ENCODE measurements around the gene PLAAT3. TPM values are rescaled to one million over a fixed set of nuclear protein-coding genes. Genes with fewer than 3 reads are reported as not detected.

Gene PLAAT3
- total RNA-seq, 4 donors from 2014 or later = 7.1 to 14.2 (median 10.2) TPM

DNA sequence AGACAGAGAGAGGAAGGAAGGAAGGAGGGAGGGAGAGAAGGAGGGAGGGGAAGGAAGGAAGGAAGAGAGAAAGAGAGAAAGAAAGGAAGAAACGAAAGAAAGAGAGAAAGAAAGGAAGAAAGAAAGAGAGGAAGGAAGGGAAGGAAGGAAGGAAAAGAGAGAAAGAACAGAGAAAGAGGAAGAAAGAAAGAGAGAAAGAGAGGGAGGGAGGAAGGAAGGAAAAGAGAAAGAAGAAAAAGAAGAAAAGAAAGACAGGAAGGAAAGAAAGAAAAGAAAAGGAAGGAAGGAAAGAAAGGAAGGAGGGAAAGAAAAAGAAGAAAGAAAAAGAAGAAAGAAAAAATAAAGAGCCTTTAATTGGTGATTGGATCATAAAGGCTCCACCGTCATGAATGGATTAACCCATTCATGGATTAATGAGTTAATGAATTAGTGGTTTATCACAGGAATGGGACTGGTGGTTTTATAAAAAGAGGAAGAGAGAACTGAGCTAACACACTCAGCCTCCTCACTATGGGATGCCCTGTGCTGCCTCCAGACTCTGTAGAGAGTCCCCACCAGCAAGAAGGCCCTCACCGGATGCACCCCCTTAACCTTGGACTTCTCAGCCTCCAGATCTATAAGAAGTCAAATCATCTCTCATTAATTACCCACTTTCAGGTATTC is 42.1 kb downstream of the PLAAT3 start:
- H3K27me3 ChIP-seq = no peaks in the 10 kb centered on the region
- no peak for DNase-seq (ENCODE audit: low spot score in 2 of 2)
- peaks cover 12% of the 10 kb centered on the region for H3K4me1 ChIP-seq
- no peak overlapping the region for H3K27ac ChIP-seq
- H3K36me3 ChIP-seq = no peaks in the 10 kb centered on the region
- no peaks in the 10 kb centered on the region for H3K9me3 ChIP-seq
- H3K4me3 ChIP-seq = no peak overlapping the region
- 51% methylated on average over 3 of the region's 3 CpGs for WGBS
- TF ChIP-seq, protein P1, sequence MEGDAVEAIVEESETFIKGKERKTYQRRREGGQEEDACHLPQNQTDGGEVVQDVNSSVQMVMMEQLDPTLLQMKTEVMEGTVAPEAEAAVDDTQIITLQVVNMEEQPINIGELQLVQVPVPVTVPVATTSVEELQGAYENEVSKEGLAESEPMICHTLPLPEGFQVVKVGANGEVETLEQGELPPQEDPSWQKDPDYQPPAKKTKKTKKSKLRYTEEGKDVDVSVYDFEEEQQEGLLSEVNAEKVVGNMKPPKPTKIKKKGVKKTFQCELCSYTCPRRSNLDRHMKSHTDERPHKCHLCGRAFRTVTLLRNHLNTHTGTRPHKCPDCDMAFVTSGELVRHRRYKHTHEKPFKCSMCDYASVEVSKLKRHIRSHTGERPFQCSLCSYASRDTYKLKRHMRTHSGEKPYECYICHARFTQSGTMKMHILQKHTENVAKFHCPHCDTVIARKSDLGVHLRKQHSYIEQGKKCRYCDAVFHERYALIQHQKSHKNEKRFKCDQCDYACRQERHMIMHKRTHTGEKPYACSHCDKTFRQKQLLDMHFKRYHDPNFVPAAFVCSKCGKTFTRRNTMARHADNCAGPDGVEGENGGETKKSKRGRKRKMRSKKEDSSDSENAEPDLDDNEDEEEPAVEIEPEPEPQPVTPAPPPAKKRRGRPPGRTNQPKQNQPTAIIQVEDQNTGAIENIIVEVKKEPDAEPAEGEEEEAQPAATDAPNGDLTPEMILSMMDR (IDR thresholded peaks at IDR 0.05) = no peak
- no peak for TF ChIP-seq POLR2A (IDR thresholded peaks at IDR 0.05)
- TF ChIP-seq EP300 (IDR thresholded peaks at IDR 0.05) = no peak
- no peak for TF ChIP-seq POLR2AphosphoS5 (IDR thresholded peaks at IDR 0.05)

DNA sequence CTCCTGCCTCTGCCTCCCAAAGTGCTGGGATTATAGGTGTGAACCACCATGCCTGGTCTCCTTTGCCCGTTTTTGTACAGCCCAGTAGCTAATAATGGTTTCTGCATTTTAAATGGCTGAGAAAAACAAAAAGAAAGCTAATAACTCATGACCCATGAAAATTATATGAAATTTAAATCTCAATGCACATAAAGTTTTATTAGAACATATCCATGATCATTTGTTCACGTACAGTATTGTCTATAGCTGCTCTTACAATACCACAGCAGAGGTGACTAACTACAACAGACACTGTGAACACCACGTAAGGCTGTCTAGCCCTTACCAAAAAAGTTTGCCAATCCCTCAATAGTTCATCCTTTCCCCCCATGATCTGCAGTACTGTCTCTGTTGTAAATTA is 44.7 kb downstream of the PLAAT3 start:
- DNase-seq (ENCODE audit: low spot score in 2 of 2) = no peak
- Histone ChIP-seq H3K9me3 (no peaks in the 10 kb centered on the region), H3K27ac (no peak overlapping the region), H3K4me1 (peaks cover 35% of the 10 kb centered on the region), H3K36me3 (no peaks in the 10 kb centered on the region), H3K4me3 (no peak overlapping the region), H3K27me3 (no peaks in the 10 kb centered on the region)
- TF ChIP-seq POLR2AphosphoS5 (IDR thresholded peaks at IDR 0.05) (no peak), EP300 (IDR thresholded peaks at IDR 0.05) (no peak), POLR2A (IDR thresholded peaks at IDR 0.05) (no peak)
- TF ChIP-seq, protein P1 (IDR thresholded peaks at IDR 0.05) = no peak
- 94% methylated on average over 3 of the region's 3 CpGs for WGBS

GRCh38 chr11:63567044-63567840 is 47.0 kb downstream of the PLAAT3 start:
- TF ChIP-seq, protein P1 (IDR thresholded peaks at IDR 0.05) = no peak
- TF ChIP-seq POLR2AphosphoS5 (IDR thresholded peaks at IDR 0.05) (no peak), EP300 (IDR thresholded peaks at IDR 0.05) (no peak), POLR2A (IDR thresholded peaks at IDR 0.05) (no peak)
- H3K4me3 ChIP-seq = no peak overlapping the region
- no peak for DNase-seq (ENCODE audit: low spot score in 2 of 2)
- no peaks in the 10 kb centered on the region for H3K36me3 ChIP-seq
- H3K27ac ChIP-seq = peak overlapping the region; percentile 65
- no peaks in the 10 kb centered on the region for H3K9me3 ChIP-seq
- H3K27me3 ChIP-seq = no peaks in the 10 kb centered on the region
- peaks cover 36% of the 10 kb centered on the region for H3K4me1 ChIP-seq
- 40% methylated on average over 5 of the region's 5 CpGs for WGBS

- peak overlapping the region; percentile 67 for H3K27ac ChIP-seq
- peaks cover 44% of the 10 kb centered on the region for H3K4me1 ChIP-seq
- 58% methylated on average over 4 of the region's 4 CpGs for WGBS
- no peaks in the 10 kb centered on the region for H3K9me3 ChIP-seq
- TF ChIP-seq POLR2A (IDR thresholded peaks at IDR 0.05) = no peak
- no peak for TF ChIP-seq POLR2AphosphoS5 (IDR thresholded peaks at IDR 0.05)
- TF ChIP-seq, protein P1 (IDR thresholded peaks at IDR 0.05) = no peak
- no peak for TF ChIP-seq EP300 (IDR thresholded peaks at IDR 0.05)
- no peak for DNase-seq (ENCODE audit: low spot score in 2 of 2)
- no peaks in the 10 kb centered on the region for H3K36me3 ChIP-seq
- H3K4me3 ChIP-seq = no peak overlapping the region
- H3K27me3 ChIP-seq = no peaks in the 10 kb centered on the region
Measured at GRCh38 chr11:63564784-63565350, 49.4 kb downstream of the PLAAT3 start.

All from suprapubic skin (tissue), 4 donors.